H1 (cell line): ENCODE measurements around the gene MIER2. TPM values are rescaled to one million over a fixed set of nuclear protein-coding genes. Genes with fewer than 3 reads are reported as not detected.
A peak's percentile ranks its signal among the peaks of the same experiment; 100 is the strongest.

Experiments
- CTCF ChIA-PET: fragments of 300-600 bp; sonication (Branson Sonifier 250); formaldehyde crosslinking; loops from one replicate; lab custom pipeline; 2021; ENCODE audit not compliant: partially characterized antibody; lab: Charles Lee
- POLR2A ChIA-PET: fragments of 300-600 bp; sonication (Branson Sonifier 250); formaldehyde crosslinking; loops from one replicate; lab custom pipeline; 2021; ENCODE audit warnings: inconsistent platforms; ENCODE audit not compliant: partially characterized antibody; lab: Charles Lee
- DNase-seq, 2 experiments: peaks; one replicate each; pipeline versions ENCODE4 v3.0.0 to v3.0.0-alpha.2; 2010 to 2022; ENCODE audit warnings: low spot score in 2 of 2, low read depth in 1 of 2, mixed read lengths in 1 of 2
- FAIRE-seq: peaks from 2 replicates; lab custom pipeline; 2011; peaks lifted over from hg19 to GRCh38; lab: Jason Lieb, UNC
- H2AFZ ChIP-seq: 2 replicates; pipeline ENCODE4 v1.8.1; 2012; ENCODE audit warnings: low read length, inconsistent platforms
- H2AK5ac ChIP-seq: 2 replicates; pipeline ENCODE4 v1.6.1; 2013; ENCODE audit warnings: low read depth, low read length
- H2BK120ac ChIP-seq: replicated peaks from 2 replicates; pipeline ENCODE3; 2013; ENCODE audit warnings: low read depth, low read length, inconsistent platforms
- H2BK12ac ChIP-seq: 2 replicates; pipeline ENCODE4 v1.6.1; 2013; ENCODE audit warnings: low read depth, low read length
- H2BK15ac ChIP-seq: 2 replicates; pipeline ENCODE4 v1.6.1; 2013; ENCODE audit warnings: low read length
- H2BK20ac ChIP-seq: 2 replicates; pipeline ENCODE4 v1.6.1; 2013; ENCODE audit warnings: low read length
- H2BK5ac ChIP-seq: 2 replicates; pipeline ENCODE4 v1.6.1; 2013; ENCODE audit warnings: low read depth, low read length
- H3K14ac ChIP-seq: 2 replicates; pipeline ENCODE4 v1.6.1; 2013; ENCODE audit warnings: inconsistent platforms; ENCODE audit not compliant: insufficient read length
- H3K18ac ChIP-seq: 2 replicates; pipeline ENCODE4 v1.6.1; 2013; ENCODE audit warnings: low read length; ENCODE audit errors: extremely low read depth
- H3K23ac ChIP-seq: 2 replicates; pipeline ENCODE4 v1.6.1; 2013; ENCODE audit warnings: inconsistent platforms; ENCODE audit not compliant: insufficient read length
- H3K23me2 ChIP-seq: 2 replicates; pipeline ENCODE4 v1.6.1; 2013; ENCODE audit warnings: low read depth, low read length
- H3K27ac ChIP-seq: 2 replicates; pipeline ENCODE4 v1.6.1; 2011; ENCODE audit warnings: low read depth, low read length, inconsistent platforms
- H3K27me3 ChIP-seq, 4 experiments: replicated peaks in 1 of 4; 1 replicate in 1 of 4; 2 replicates in 3 of 4; pipeline versions ENCODE4 v1.6.1 to v1.8.1; 2011 to 2013; ENCODE audit warnings: low read length in 3 of 4, mild to moderate bottlenecking in 3 of 4, inconsistent platforms in 2 of 4, mixed read lengths in 2 of 4, moderate library complexity in 1 of 4; ENCODE audit not compliant: control insufficient read depth in 3 of 4, insufficient read depth in 3 of 4; ENCODE audit errors: extremely low read depth in 1 of 4
- H3K36me3 ChIP-seq, 4 experiments: 2 replicates each; pipeline versions ENCODE4 v1.6.1 to v1.8.1; 2011 to 2013; ENCODE audit warnings: mild to moderate bottlenecking in 4 of 4, low read length in 3 of 4, moderate library complexity in 2 of 4, control low read depth in 1 of 4, inconsistent platforms in 1 of 4; ENCODE audit not compliant: insufficient read depth in 4 of 4, control insufficient read depth in 2 of 4
- H3K4ac ChIP-seq: replicated peaks from 2 replicates; pipeline ENCODE3; 2013; ENCODE audit warnings: low read length, low read depth, mixed read lengths, inconsistent platforms; ENCODE audit not compliant: insufficient read length
- H3K4me1 ChIP-seq, 4 experiments: replicated peaks in 1 of 4; 1 replicate in 1 of 4; 2 replicates in 3 of 4; pipeline versions ENCODE4 v1.6.1 to v1.8.1; 2011 to 2013; ENCODE audit warnings: low read length in 3 of 4, inconsistent platforms in 2 of 4, mixed read lengths in 1 of 4; ENCODE audit not compliant: insufficient read depth in 4 of 4, control insufficient read depth in 3 of 4
- H3K4me2 ChIP-seq, 2 experiments: 2 replicates each; pipeline versions ENCODE4 v1.6.1 to v1.8.1; 2011 to 2013; ENCODE audit warnings: low read depth in 2 of 2, low read length in 2 of 2, control low read depth in 1 of 2, inconsistent platforms in 1 of 2, mild to moderate bottlenecking in 1 of 2; ENCODE audit not compliant: insufficient read depth in 1 of 2
- H3K4me3 ChIP-seq, 4 experiments: fragments of 200-600, 300-600 bp in 1 of 4; sonication (generic), shearing (Covaris generic), sonication (Bioruptor Twin) in 1 of 4; 2 replicates each; pipeline versions ENCODE4 v1.5.1 to v1.8.1; 2011 to 2016; ENCODE audit warnings: low read length in 4 of 4, low read depth in 3 of 4, control low read depth in 2 of 4, inconsistent platforms in 2 of 4, mild to moderate bottlenecking in 2 of 4, mixed read lengths in 1 of 4, moderate library complexity in 1 of 4; ENCODE audit not compliant: insufficient read depth in 2 of 4; ENCODE audit errors: extremely low read depth in 1 of 4
- H3K56ac ChIP-seq: replicated peaks from 2 replicates; pipeline ENCODE3; 2013; ENCODE audit warnings: low read depth, mild to moderate bottlenecking, mixed read lengths, low read length, inconsistent platforms; ENCODE audit not compliant: insufficient read length
- H3K79me1 ChIP-seq: 2 replicates; pipeline ENCODE4 v1.6.1; 2013; ENCODE audit warnings: low read depth, low read length, control low read depth
- H3K79me2 ChIP-seq, 2 experiments: 2 replicates each; pipeline versions ENCODE4 v1.6.1 to v1.8.1; 2012 to 2013; ENCODE audit warnings: low read length in 2 of 2, mild to moderate bottlenecking in 2 of 2, inconsistent platforms in 1 of 2; ENCODE audit not compliant: insufficient read depth in 2 of 2, control insufficient read depth in 1 of 2
- H3K9ac ChIP-seq, 4 experiments: replicated peaks in 1 of 4; 1 replicate in 1 of 4; 2 replicates in 3 of 4; pipeline versions ENCODE4 v1.6.1 to v1.8.1; 2011 to 2013; ENCODE audit warnings: low read depth in 3 of 4, low read length in 3 of 4, control low read depth in 2 of 4, mild to moderate bottlenecking in 2 of 4, moderate library complexity in 2 of 4, inconsistent platforms in 1 of 4; ENCODE audit errors: extremely low read depth in 1 of 4
- H3K9me3 ChIP-seq, 2 experiments: 2 replicates each; pipeline versions ENCODE4 v1.6.1 to v1.8.1; 2012 to 2013; ENCODE audit warnings: mild to moderate bottlenecking in 2 of 2, moderate library complexity in 2 of 2, control low read depth in 1 of 2, inconsistent platforms in 1 of 2, low read depth in 1 of 2, low read length in 1 of 2, mixed read lengths in 1 of 2; ENCODE audit not compliant: insufficient read depth in 2 of 2
- H4K20me1 ChIP-seq, 2 experiments: replicated peaks in 1 of 2; 2 replicates each; pipeline versions ENCODE3 to v1.8.1; 2011 to 2013; ENCODE audit warnings: inconsistent platforms in 2 of 2, low read length in 2 of 2, mild to moderate bottlenecking in 1 of 2; ENCODE audit not compliant: insufficient read depth in 2 of 2, control insufficient read depth in 1 of 2
- H4K5ac ChIP-seq: 2 replicates; pipeline ENCODE4 v1.6.1; 2013; ENCODE audit warnings: low read length, low read depth, mixed read lengths, inconsistent platforms; ENCODE audit not compliant: insufficient read length
- H4K8ac ChIP-seq: 2 replicates; pipeline ENCODE4 v1.8.0; 2013; ENCODE audit warnings: mild to moderate bottlenecking, moderate library complexity, low read length, inconsistent platforms; ENCODE audit not compliant: insufficient read depth; ENCODE audit errors: extremely low read depth
- H4K91ac ChIP-seq: replicated peaks from 2 replicates; pipeline ENCODE3; 2013; ENCODE audit warnings: low read length, mixed read lengths, inconsistent platforms; ENCODE audit not compliant: insufficient read length
- ATF3 ChIP-seq: IDR thresholded peaks from 2 replicates; pipeline ENCODE4 v1.6.1; 2011; ENCODE audit warnings: low read depth, mild to moderate bottlenecking, low read length; ENCODE audit not compliant: insufficient read depth
- CHD1 ChIP-seq: IDR thresholded peaks from 2 replicates; pipeline ENCODE4 v1.6.1; 2012; ENCODE audit warnings: low read depth, low read length, improper control_type of control experiment
- CREB1 ChIP-seq: IDR thresholded peaks from 2 replicates; pipeline ENCODE4 v1.6.1; 2012; ENCODE audit warnings: inconsistent platforms
- CTCF ChIP-seq, 3 experiments: IDR thresholded peaks; 1 replicate in 2 of 3; 2 replicates in 1 of 3; pipeline versions ENCODE4 v1.5.1 to v1.6.1; 2011; ENCODE audit warnings: low read length in 3 of 3, mild to moderate bottlenecking in 3 of 3, inconsistent platforms in 2 of 3, low read depth in 1 of 3, moderate library complexity in 1 of 3; ENCODE audit not compliant: insufficient read depth in 1 of 3; ENCODE audit errors: control extremely low read depth in 1 of 3
- EP300 ChIP-seq, 2 experiments: IDR thresholded peaks; 1 replicate in 1 of 2; 2 replicates in 1 of 2; pipeline ENCODE4 v1.6.1; 2011 to 2012; ENCODE audit warnings: low read depth in 2 of 2, low read length in 2 of 2, mild to moderate bottlenecking in 2 of 2, borderline replicate concordance in 1 of 2, inconsistent platforms in 1 of 2, moderate library complexity in 1 of 2
- MAFK ChIP-seq: IDR thresholded peaks from 2 replicates; pipeline ENCODE4 v1.6.1; 2012; ENCODE audit warnings: low read depth, mild to moderate bottlenecking, improper control_type of control experiment, low read length
- NANOG ChIP-seq: IDR thresholded peaks from 2 replicates; pipeline ENCODE4 v1.6.1; 2011; ENCODE audit warnings: low read length, low read depth, mild to moderate bottlenecking, inconsistent platforms; ENCODE audit not compliant: insufficient read depth, poor library complexity, severe bottlenecking
- NRF1 ChIP-seq: IDR thresholded peaks from 2 replicates; pipeline ENCODE4 v1.6.1; 2011; ENCODE audit warnings: mild to moderate bottlenecking, low read depth, low read length, improper control_type of control experiment
- SP2 ChIP-seq: IDR thresholded peaks from 2 replicates; pipeline ENCODE4 v1.6.1; 2012; ENCODE audit warnings: mild to moderate bottlenecking, low read length, inconsistent platforms
- SP4 ChIP-seq: IDR thresholded peaks from 2 replicates; pipeline ENCODE4 v1.6.1; 2012; ENCODE audit warnings: low read length, inconsistent platforms
- WGBS, 2 experiments: shearing (Covaris generic) in 1 of 2; methylation state at CpG; one replicate each; pipeline versions ENCODE4 v1.1.6 to v1.1.7; 2013 to 2015; ENCODE audit warnings: low lambda C conversion rate in 2 of 2, mixed read lengths in 2 of 2, inconsistent platforms in 1 of 2, low coverage in 1 of 2, missing lambda C conversion rate in 1 of 2; ENCODE audit not compliant: insufficient replicate concordance in 2 of 2, insufficient coverage in 1 of 2, insufficient read length in 1 of 2; ENCODE audit errors: extremely low coverage in 1 of 2, missing lambda C conversion rate in 1 of 2; 5-methylcytosine and 5-hydroxymethylcytosine counted together
- polyA plus RNA-seq, 7 experiments: library from polyadenylated mRNA; depleted of rRNA in 3 of 7; stranded (reverse) in 5 of 7; unstranded in 2 of 7; fragments of >200 nt in 5 of 7; fragments of 200-250 nt in 2 of 7; gene quantifications; 1 replicate in 5 of 7; 2 replicates in 1 of 7; 4 replicates in 1 of 7; pipeline versions ENCODE4 v1.2.1 to v1.2.3, GENCODE V29; 2011 to 2013; ENCODE audit warnings: missing spikeins in 2 of 7, mixed read lengths in 2 of 7
- total RNA-seq: library from RNA; stranded (reverse); fragmentation: NEBNext Ultra II Directional; extraction: Animal tissue kit (Norgen Biotek cat#: 25700); gene quantifications from 2 replicates; pipeline ENCODE4 v1.2.1, GENCODE V29; 2021

Gene MIER2
- total and polyA plus RNA-seq, 2 of the 8 experiments (the other 6 are each of a cell fraction or from before 2014, with no cell fraction given), result 30.3 to 48.3 TPM

GRCh38 chr19:383040-383439 lies 38.4 kb upstream of the MIER2 start:
- no peaks in the 10 kb centered on the region for H3K79me2 ChIP-seq
- DNase-seq (no peak), FAIRE-seq (no peak)
- no peak overlapping the region for H3K9ac ChIP-seq
- H3K4me1 ChIP-seq, result peaks cover 0 to 11% (median 5%) of the 10 kb centered on the region in 4 experiments; a peak in 2 of 7 replicates
- H3K4ac ChIP-seq, result no peak overlapping the region
- H3K36me3 ChIP-seq, result no peaks in the 10 kb centered on the region
- H2BK12ac ChIP-seq, result no peak overlapping the region
- H3K27ac ChIP-seq, result no peak overlapping the region
- ChIA-PET CTCF (interaction anchor here (0.6 to 3.1 kb wide), 7 partner anchors 8 to 564 kb away, joined by 3 to 20 read pairs (median 7); partner anchors contain the start of genes MADCAM1 and TPGS1), POLR2A (interaction anchor here (0.7 to 2.0 kb wide), 3 partner anchors 19 to 127 kb away, joined by 3 to 6 read pairs (median 3); no protein-coding TSS in a partner anchor)
- no peak overlapping the region for H2BK120ac ChIP-seq
- H4K91ac ChIP-seq, result no peak overlapping the region
- no peak overlapping the region for H2BK15ac ChIP-seq
- no peak overlapping the region for H3K23ac ChIP-seq
- no peak overlapping the region for H3K4me3 ChIP-seq
- no peak overlapping the region for H2AFZ ChIP-seq
- H3K14ac ChIP-seq, result no peak overlapping the region
- no peak overlapping the region for H4K5ac ChIP-seq
- no peak overlapping the region for H2BK5ac ChIP-seq
- H3K56ac ChIP-seq, result no peak overlapping the region
- no peaks in the 10 kb centered on the region for H3K23me2 ChIP-seq
- H4K8ac ChIP-seq, result no peak overlapping the region
- H4K20me1 ChIP-seq, result no peaks in the 10 kb centered on the region
- H3K79me1 ChIP-seq, result no peaks in the 10 kb centered on the region
- H2BK20ac ChIP-seq, result 0 out of 2 replicates have a peak overlapping the region, but pooled peaks have one; percentile 2
- no peak for TF ChIP-seq CTCF (IDR thresholded peaks at IDR 0.05; ENCODE audit: control extremely low read depth in 1 of 3, insufficient read depth in 1 of 3, low read depth in 1 of 3, low read length in 3 of 3)
- TF ChIP-seq CREB1, result no peak
- no peak for TF ChIP-seq SP4
- TF ChIP-seq CHD1, result no peak
- TF ChIP-seq ATF3, result no peak
- no peak for TF ChIP-seq EP300 (IDR thresholded peaks at IDR 0.05; ENCODE audit: borderline replicate concordance in 1 of 2, low read depth in 2 of 2, low read length in 2 of 2)
- no peak for TF ChIP-seq MAFK
- no peak for TF ChIP-seq SP2
- TF ChIP-seq NANOG, result no peak
- TF ChIP-seq NRF1, result no peak
- no peaks in the 10 kb centered on the region; a peak in 1 of 4 replicates for H3K9me3 ChIP-seq
- 94% methylated on average over 15 of the region's 19 CpGs; no CpG with 5 or more reads in 1 of the 2 experiments for WGBS, 2 experiments
- no peak overlapping the region for H2AK5ac ChIP-seq
- no peak overlapping the region for H3K4me2 ChIP-seq
- no peak overlapping the region for H3K18ac ChIP-seq
- peaks cover 0 to 3% (median 0%) of the 10 kb centered on the region in 4 experiments; a peak in 1 of 7 replicates for H3K27me3 ChIP-seq
